PC-3 (cell line): ENCODE measurements around the gene UVSSA. TPM values are rescaled to one million over a fixed set of nuclear protein-coding genes. Genes with fewer than 3 reads are reported as not detected.

ENCODE experiments used
- ATAC-seq: fragments of 200-7000 bp; cut with Tn5 transposase; 2 replicates; pipeline ENCODE4 v1.9.1; 2020; ENCODE audit warnings: mild to moderate bottlenecking, moderate library complexity
- BruUV-seq: library from RNA; stranded (reverse); fragments of 400-500 nt; replicated peaks from 2 replicates; lab custom pipeline; 2021; lab: Mats Ljungman, UMichigan
- CTCF ChIA-PET: fragments of 300-600 bp; sonication (Branson Sonifier 250); formaldehyde crosslinking; loops from one replicate; lab custom pipeline; 2022; ENCODE audit warnings: antibody characterized with exemption; lab: Charles Lee
- POLR2A ChIA-PET: fragments of 300-600 bp; sonication (Branson Sonifier 250); formaldehyde crosslinking; loops from one replicate; lab custom pipeline; 2022; ENCODE audit warnings: antibody characterized with exemption; ENCODE audit not compliant: unreplicated experiment; lab: Charles Lee
- DNase-seq: peaks from one replicate; pipeline ENCODE4 v3.0.0-alpha.2; 2015
- H2AFZ ChIP-seq: fragments of 300-600 bp; sonication (generic); 2 replicates; pipeline ENCODE4 v1.6.0; 2016; ENCODE audit warnings: antibody characterized with exemption, low read length
- H3F3A ChIP-seq: fragments of 300-600 bp; sonication (generic); one replicate; pipeline ENCODE4 v1.6.0; 2017; ENCODE audit warnings: antibody characterized with exemption, low read length, control low read depth, mild to moderate bottlenecking; ENCODE audit not compliant: unreplicated experiment
- H3K27ac ChIP-seq: fragments of 300-600 bp; sonication (generic); 2 replicates; pipeline ENCODE4 v1.5.1; 2016; ENCODE audit warnings: mild to moderate bottlenecking, low read length
- H3K27me3 ChIP-seq: fragments of 300-600 bp; sonication (generic); 2 replicates; pipeline ENCODE4 v1.6.1; 2016; ENCODE audit warnings: low read length, mixed read lengths
- H3K36me3 ChIP-seq: fragments of 300-600 bp; sonication (generic); 2 replicates; pipeline ENCODE4 v1.6.1; 2016; ENCODE audit warnings: low read depth, mixed run types, low read length, mixed read lengths
- H3K4me1 ChIP-seq: fragments of 300-600 bp; sonication (generic); 2 replicates; pipeline ENCODE4 v1.5.1; 2016; ENCODE audit warnings: low read length; ENCODE audit not compliant: insufficient read depth
- H3K4me2 ChIP-seq: fragments of 300-600 bp; sonication (generic); 2 replicates; pipeline ENCODE4 v1.6.0; 2016; ENCODE audit warnings: low read length
- H3K4me3 ChIP-seq: fragments of 300-600 bp; sonication (generic); 2 replicates; pipeline ENCODE4 v1.5.1; 2016; ENCODE audit warnings: mild to moderate bottlenecking, low read length, mixed read lengths
- H3K79me2 ChIP-seq: fragments of 300-600 bp; sonication (generic); 2 replicates; pipeline ENCODE4 v1.6.1; 2017; ENCODE audit warnings: low read length, mixed read lengths
- H3K9ac ChIP-seq: fragments of 300-600 bp; sonication (generic); 2 replicates; pipeline ENCODE4 v1.6.0; 2016; ENCODE audit warnings: mild to moderate bottlenecking, low read length
- H3K9me2 ChIP-seq: fragments of 300-600 bp; sonication (generic); replicated peaks from 2 replicates; pipeline ENCODE4 v1.6.1; 2016; ENCODE audit warnings: mixed run types, low read length, mixed read lengths
- H3K9me3 ChIP-seq: fragments of 300-600 bp; sonication (generic); 2 replicates; pipeline ENCODE4 v1.6.1; 2016; ENCODE audit warnings: low read length, mixed read lengths
- H4K20me1 ChIP-seq: fragments of 300-600 bp; sonication (generic); 2 replicates; pipeline ENCODE4 v1.6.1; 2016; ENCODE audit warnings: low read length, mixed read lengths
- EZH2 ChIP-seq: fragments of 300-600 bp; sonication (generic); IDR thresholded peaks from one replicate; pipeline ENCODE4 v1.6.1; 2017; ENCODE audit warnings: antibody characterized with exemption, mild to moderate bottlenecking, low read length; ENCODE audit not compliant: unreplicated experiment
- EZH2phosphoT487 ChIP-seq: fragments of 300-600 bp; sonication (generic); IDR thresholded peaks from 2 replicates; pipeline ENCODE4 v1.6.1; 2018; ENCODE audit warnings: mild to moderate bottlenecking, antibody characterized with exemption, low read length, borderline replicate concordance
- intact Hi-C: fragments of 100-400 bp; cut with micrococcal nuclease; formaldehyde crosslinking; loops from 2 replicates; pipeline ENCODE4 v1.9.0; 2023
- total RNA-seq: library from RNA; depleted of rRNA; stranded (reverse); fragments of >200 nt; gene quantifications from 2 replicates; pipeline ENCODE4 v1.2.3, GENCODE V29; 2014
- TF ChIP-seq, protein P1 (sequence below): fragments of 300-600 bp; sonication (generic); conservative IDR thresholded peaks from 2 replicates; pipeline ENCODE4 v1.5.1; 2017; ENCODE audit warnings: antibody characterized with exemption, low read depth, mild to moderate bottlenecking, low read length

Gene UVSSA
- total RNA-seq, 1 experiment from 2014 or later = 6.2 TPM

DNA sequence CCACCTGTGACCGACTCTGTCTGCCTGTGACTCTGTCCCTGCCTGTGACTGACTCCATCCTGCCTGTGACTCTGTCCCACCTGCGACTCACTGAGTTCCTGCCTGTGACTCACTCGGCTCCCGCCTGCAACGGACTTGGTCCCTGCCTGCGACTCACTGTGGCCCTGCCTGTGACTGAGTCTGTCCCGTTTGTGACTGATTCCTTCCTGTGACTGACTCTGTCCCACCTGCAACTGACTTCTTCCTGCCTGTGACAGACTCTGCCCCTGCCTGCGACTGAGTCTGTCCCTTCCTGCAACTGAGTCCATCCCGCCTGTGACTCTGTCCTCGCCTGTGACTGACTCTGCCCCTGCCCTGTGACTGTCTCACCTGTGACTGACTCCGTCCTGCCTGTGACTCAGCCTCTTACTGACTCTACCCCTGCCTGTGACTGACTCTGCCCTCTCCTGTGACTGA, 9.6 kb upstream of the UVSSA start:
- H3K4me2 ChIP-seq = no peak overlapping the region
- no peaks in the 10 kb centered on the region for H3K27me3 ChIP-seq
- no peaks in the 10 kb centered on the region for H3K9me3 ChIP-seq
- peak overlapping the region; percentile 50 for H3K27ac ChIP-seq
- no peaks in the 10 kb centered on the region for H3K79me2 ChIP-seq
- TF ChIP-seq EZH2 (no peak), EZH2phosphoT487 (no peak)
- TF ChIP-seq, protein P1, sequence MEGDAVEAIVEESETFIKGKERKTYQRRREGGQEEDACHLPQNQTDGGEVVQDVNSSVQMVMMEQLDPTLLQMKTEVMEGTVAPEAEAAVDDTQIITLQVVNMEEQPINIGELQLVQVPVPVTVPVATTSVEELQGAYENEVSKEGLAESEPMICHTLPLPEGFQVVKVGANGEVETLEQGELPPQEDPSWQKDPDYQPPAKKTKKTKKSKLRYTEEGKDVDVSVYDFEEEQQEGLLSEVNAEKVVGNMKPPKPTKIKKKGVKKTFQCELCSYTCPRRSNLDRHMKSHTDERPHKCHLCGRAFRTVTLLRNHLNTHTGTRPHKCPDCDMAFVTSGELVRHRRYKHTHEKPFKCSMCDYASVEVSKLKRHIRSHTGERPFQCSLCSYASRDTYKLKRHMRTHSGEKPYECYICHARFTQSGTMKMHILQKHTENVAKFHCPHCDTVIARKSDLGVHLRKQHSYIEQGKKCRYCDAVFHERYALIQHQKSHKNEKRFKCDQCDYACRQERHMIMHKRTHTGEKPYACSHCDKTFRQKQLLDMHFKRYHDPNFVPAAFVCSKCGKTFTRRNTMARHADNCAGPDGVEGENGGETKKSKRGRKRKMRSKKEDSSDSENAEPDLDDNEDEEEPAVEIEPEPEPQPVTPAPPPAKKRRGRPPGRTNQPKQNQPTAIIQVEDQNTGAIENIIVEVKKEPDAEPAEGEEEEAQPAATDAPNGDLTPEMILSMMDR = no peak
- peaks cover 21% of the 10 kb centered on the region for H3K4me1 ChIP-seq
- H2AFZ ChIP-seq = no peak overlapping the region
- DNase-seq (peak; percentile 52), ATAC-seq (peak; percentile 85)
- peaks cover 28% of the 10 kb centered on the region for H3K36me3 ChIP-seq
- H4K20me1 ChIP-seq = no peaks in the 10 kb centered on the region
- intact Hi-C loops = no loop called here
- H3K9ac ChIP-seq = no peak overlapping the region
- H3F3A ChIP-seq = no peaks in the 10 kb centered on the region
- no peaks in the 10 kb centered on the region for H3K9me2 ChIP-seq
- BruUV-seq = no TSS peak
- CTCF ChIA-PET = no interaction called here
- no peak overlapping the region for H3K4me3 ChIP-seq
- POLR2A ChIA-PET = no interaction called here

DNA sequence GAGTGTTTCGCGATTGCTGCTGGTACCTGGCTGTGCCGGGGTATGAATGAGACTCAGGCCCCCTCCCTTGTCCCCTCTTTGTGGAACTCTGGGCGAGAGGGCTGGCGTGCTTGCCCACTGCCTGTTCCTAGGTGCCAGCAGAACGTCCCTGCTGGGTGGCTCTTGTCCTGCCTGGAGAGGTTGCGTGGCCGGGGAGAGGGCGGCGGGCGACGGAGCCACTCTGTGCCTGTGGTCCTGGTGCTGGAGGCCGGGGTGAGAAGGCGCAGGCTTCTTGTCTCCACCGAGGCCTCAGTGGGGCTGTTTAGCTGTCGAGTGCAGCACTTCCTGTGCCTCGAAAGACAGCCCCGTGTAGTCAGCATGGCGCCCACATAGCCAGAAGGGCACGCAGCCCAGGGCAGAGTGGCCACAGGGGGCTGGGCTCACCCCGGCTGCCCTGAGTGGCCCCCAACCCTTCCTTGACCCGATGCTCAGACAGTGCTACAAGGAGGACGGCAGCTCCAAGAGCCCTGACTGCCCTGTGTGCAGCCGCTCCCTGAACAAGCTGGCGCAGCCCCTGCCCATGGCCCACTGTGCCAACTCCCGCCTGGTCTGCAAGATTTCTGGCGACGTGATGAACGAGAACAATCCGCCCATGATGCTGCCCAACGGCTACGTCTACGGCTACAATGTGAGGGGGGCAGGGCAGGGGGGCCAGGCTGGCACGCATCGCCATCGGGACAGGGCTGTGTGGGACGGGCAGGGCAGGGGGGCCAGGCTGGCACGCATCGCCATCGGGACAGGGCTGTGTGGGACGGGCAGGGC, 8.9 kb upstream of the UVSSA start:
- Histone ChIP-seq H3K9ac (no peak overlapping the region), H3K4me2 (0 out of 2 replicates have a peak overlapping the region, but pooled peaks have one; percentile 8)

More for the DNA sequence above, 8.9 kb upstream of the UVSSA start:
- peaks cover 21% of the 10 kb centered on the region for H3K4me1 ChIP-seq
- no peaks in the 10 kb centered on the region for H3K79me2 ChIP-seq
- no peaks in the 10 kb centered on the region for H4K20me1 ChIP-seq
- intact Hi-C loops = no loop called here
- no TSS peak for BruUV-seq
- H3K27ac ChIP-seq = peak overlapping the region; percentile 50
- no peak overlapping the region for H3K4me3 ChIP-seq
- CTCF ChIA-PET = no interaction called here
- no peaks in the 10 kb centered on the region for H3K27me3 ChIP-seq
- POLR2A ChIA-PET = no interaction called here
- TF ChIP-seq EZH2 = no peak
- TF ChIP-seq, protein P1 = no peak
- TF ChIP-seq EZH2phosphoT487 = no peak
- ATAC-seq (no peak), DNase-seq (no peak)
- no peaks in the 10 kb centered on the region for H3K9me3 ChIP-seq
- peaks cover 28% of the 10 kb centered on the region for H3K36me3 ChIP-seq
- H2AFZ ChIP-seq = no peak overlapping the region
- no peaks in the 10 kb centered on the region for H3K9me2 ChIP-seq
- no peaks in the 10 kb centered on the region for H3F3A ChIP-seq
